H9 (cell line): Measurements from ENCODE around the gene PLEKHF1. TPM values are rescaled to one million over a fixed set of nuclear protein-coding genes. Genes with fewer than 3 reads are reported as not detected.

Experiments
- DNase-seq: peaks from one replicate; pipeline ENCODE4 v3.0.0-alpha.2; 2017
- H2AFZ ChIP-seq: one replicate; pipeline ENCODE4 v1.6.1; 2013; ENCODE audit warnings: mild to moderate bottlenecking, low read length, control low read depth, moderate library complexity
- H2AK5ac ChIP-seq: 2 replicates; pipeline ENCODE4 v1.6.1; 2013; ENCODE audit warnings: low read length, control low read depth, mixed read lengths; ENCODE audit not compliant: insufficient read length
- H2BK120ac ChIP-seq: one replicate; pipeline ENCODE4 v1.6.1; 2013; ENCODE audit warnings: low read depth, mild to moderate bottlenecking, low read length, control low read depth, inconsistent platforms; ENCODE audit not compliant: poor library complexity, severe bottlenecking
- H2BK12ac ChIP-seq: 2 replicates; pipeline ENCODE4 v1.6.1; 2013; ENCODE audit warnings: low read length, control low read depth, mixed read lengths, low read depth; ENCODE audit not compliant: insufficient read length
- H2BK15ac ChIP-seq: 2 replicates; pipeline ENCODE4 v1.6.1; 2013; ENCODE audit warnings: low read depth, low read length, control low read depth
- H2BK20ac ChIP-seq: one replicate; pipeline ENCODE4 v1.6.1; 2013; ENCODE audit warnings: low read depth, mild to moderate bottlenecking, low read length, control low read depth, inconsistent platforms; ENCODE audit not compliant: poor library complexity, severe bottlenecking
- H2BK5ac ChIP-seq: 2 replicates; pipeline ENCODE4 v1.6.1; 2013; ENCODE audit warnings: low read length, control low read depth, mixed read lengths; ENCODE audit not compliant: insufficient read length
- H3K14ac ChIP-seq: 2 replicates; pipeline ENCODE4 v1.6.1; 2013; ENCODE audit warnings: low read length, control low read depth; ENCODE audit not compliant: insufficient read depth
- H3K18ac ChIP-seq: 2 replicates; pipeline ENCODE4 v1.6.1; 2013; ENCODE audit warnings: low read depth, mild to moderate bottlenecking, mixed read lengths, low read length, control low read depth; ENCODE audit not compliant: insufficient read length
- H3K23ac ChIP-seq: 2 replicates; pipeline ENCODE4 v1.6.1; 2013; ENCODE audit warnings: low read length, control low read depth, mixed read lengths, low read depth; ENCODE audit not compliant: insufficient read length
- H3K23me2 ChIP-seq: 2 replicates; pipeline ENCODE4 v1.6.1; 2013; ENCODE audit warnings: low read depth, mild to moderate bottlenecking, mixed read lengths, low read length, control low read depth; ENCODE audit not compliant: insufficient read length, poor library complexity, severe bottlenecking
- H3K27ac ChIP-seq: 2 replicates; pipeline ENCODE4 v1.5.1; 2013; ENCODE audit warnings: low read length, control low read depth, mixed read lengths, low read depth; ENCODE audit not compliant: insufficient read length
- H3K27me3 ChIP-seq: 2 replicates; pipeline ENCODE4 v1.6.1; 2013; ENCODE audit warnings: low read length, control low read depth, inconsistent platforms; ENCODE audit not compliant: insufficient read depth
- H3K4ac ChIP-seq: 2 replicates; pipeline ENCODE4 v1.6.1; 2013; ENCODE audit warnings: low read depth, mild to moderate bottlenecking, control low read depth, inconsistent platforms, low read length, moderate library complexity
- H3K4me1 ChIP-seq: 2 replicates; pipeline ENCODE4 v1.6.1; 2013; ENCODE audit warnings: low read length, control low read depth, inconsistent platforms; ENCODE audit not compliant: insufficient read depth
- H3K4me2 ChIP-seq: 2 replicates; pipeline ENCODE4 v1.6.1; 2013; ENCODE audit warnings: low read length, control low read depth, mixed read lengths; ENCODE audit not compliant: insufficient read length, insufficient read depth
- H3K56ac ChIP-seq: 2 replicates; pipeline ENCODE4 v1.6.1; 2013; ENCODE audit warnings: low read depth, mild to moderate bottlenecking, mixed read lengths, low read length, control low read depth; ENCODE audit not compliant: insufficient read length
- H3K79me1 ChIP-seq: 2 replicates; pipeline ENCODE4 v1.6.1; 2013; ENCODE audit warnings: low read depth, mild to moderate bottlenecking, moderate library complexity, low read length, control low read depth, inconsistent platforms; ENCODE audit not compliant: insufficient read depth, poor library complexity, severe bottlenecking
- H3K79me2 ChIP-seq: 2 replicates; pipeline ENCODE4 v1.6.1; 2013; ENCODE audit warnings: low read length, control low read depth, inconsistent platforms; ENCODE audit not compliant: insufficient read depth
- H3K9ac ChIP-seq: 2 replicates; pipeline ENCODE4 v1.6.1; 2013; ENCODE audit warnings: low read length, control low read depth, mixed read lengths; ENCODE audit not compliant: insufficient read length; ENCODE audit errors: extremely low read depth
- H3K9me3 ChIP-seq: one replicate; pipeline ENCODE4 v1.6.1; 2013; ENCODE audit warnings: low read depth, low read length, inconsistent platforms; ENCODE audit not compliant: control insufficient read depth
- H3T11ph ChIP-seq: one replicate; pipeline ENCODE4 v1.6.1; 2013; ENCODE audit warnings: mild to moderate bottlenecking, low read length, control low read depth, inconsistent platforms
- H4K20me1 ChIP-seq: one replicate; pipeline ENCODE4 v1.6.1; 2013; ENCODE audit not compliant: control insufficient read depth, insufficient read length, insufficient read depth
- H4K5ac ChIP-seq: 2 replicates; pipeline ENCODE4 v1.6.1; 2013; ENCODE audit warnings: low read depth, mild to moderate bottlenecking, mixed read lengths, low read length, control low read depth; ENCODE audit not compliant: insufficient read length
- H4K8ac ChIP-seq: replicated peaks from 2 replicates; pipeline ENCODE4 v1.6.1; 2013; ENCODE audit warnings: low read length, control low read depth, mixed read lengths, low read depth; ENCODE audit not compliant: insufficient read length
- H4K91ac ChIP-seq: 2 replicates; pipeline ENCODE4 v1.6.1; 2013; ENCODE audit warnings: low read depth, mild to moderate bottlenecking, moderate library complexity, mixed read lengths, low read length, control low read depth; ENCODE audit not compliant: insufficient read length
- H3K27ac Mint-ChIP-seq, 3 experiments: 2 replicates in 2 of 3; 3 replicates in 1 of 3; pipeline ENCODE4 v1.8.0; 2020 to 2021; ENCODE audit warnings: mixed read lengths in 3 of 3, mild to moderate bottlenecking in 1 of 3, moderate library complexity in 1 of 3
- H3K27me3 Mint-ChIP-seq: 2 replicates; pipeline ENCODE4 v1.8.0; 2021; ENCODE audit warnings: low read depth, mild to moderate bottlenecking, moderate library complexity, mixed read lengths
- H3K36me3 Mint-ChIP-seq, 3 experiments: 2 replicates in 2 of 3; 3 replicates in 1 of 3; pipeline ENCODE4 v1.8.0; 2020 to 2021; ENCODE audit warnings: low read depth in 3 of 3, mixed read lengths in 3 of 3; ENCODE audit not compliant: insufficient read depth in 1 of 3
- H3K4me1 Mint-ChIP-seq, 2 experiments: 2 replicates each; pipeline ENCODE4 v1.8.0; 2020; ENCODE audit warnings: mixed read lengths in 2 of 2
- H3K4me3 Mint-ChIP-seq, 2 experiments: 2 replicates in 1 of 2; 3 replicates in 1 of 2; pipeline ENCODE4 v1.8.0; 2020 to 2021; ENCODE audit warnings: mild to moderate bottlenecking in 2 of 2, mixed read lengths in 2 of 2, moderate library complexity in 1 of 2
- H3K9me3 Mint-ChIP-seq, 2 experiments: 2 replicates in 1 of 2; 3 replicates in 1 of 2; pipeline ENCODE4 v1.8.0; 2020; ENCODE audit warnings: mild to moderate bottlenecking in 2 of 2, mixed read lengths in 2 of 2, moderate library complexity in 1 of 2
- CTCF ChIP-seq: fragments of 200-600 bp; sonication (generic); conservative IDR thresholded peaks from 3 replicates; pipeline ENCODE4 v1.8.0; 2021; ENCODE audit warnings: antibody characterized with exemption, mild to moderate bottlenecking
- WGBS: extraction: QIAGEN DNeasy Blood & Tissue Kit; methylation state at CpG from one replicate; pipeline ENCODE4 v1.1.7; 2013; ENCODE audit warnings: missing lambda C conversion rate, low lambda C conversion rate, mixed read lengths; ENCODE audit not compliant: insufficient read length; ENCODE audit errors: extremely low coverage; 5-methylcytosine and 5-hydroxymethylcytosine counted together
- total RNA-seq: library from RNA; stranded (reverse); gene quantifications from 2 replicates; pipeline ENCODE4 v1.2.1, GENCODE V29; 2021

PLEKHF1 gene
- total RNA-seq, 1 experiment from 2014 or later: 4.9 TPM

GRCh38 chr19:29651622-29652394, 13.5 kb upstream of the PLEKHF1 start:
- H2BK5ac ChIP-seq: no peak overlapping the region
- 100% methylated on average over 1 of the region's 7 CpGs for WGBS
- H3K27ac ChIP-seq: no peak overlapping the region
- no peak for TF ChIP-seq CTCF
- H3K18ac ChIP-seq: no peak overlapping the region
- no peak overlapping the region for H2AFZ ChIP-seq
- H3K23me2 ChIP-seq: no peaks in the 10 kb centered on the region
- no peak overlapping the region for H2AK5ac ChIP-seq
- no peaks in the 10 kb centered on the region for H3K4me1 ChIP-seq
- H3K4me3 Mint-ChIP-seq: no peak overlapping the region
- no peak overlapping the region for H2BK20ac ChIP-seq
- peaks cover 4 to 10% of the 10 kb centered on the region in 2 experiments; a peak in 4 of 5 replicates for H3K9me3 Mint-ChIP-seq
- H2BK120ac ChIP-seq: no peak overlapping the region
- H4K91ac ChIP-seq: no peak overlapping the region
- H4K5ac ChIP-seq: no peak overlapping the region
- H3K27me3 ChIP-seq: no peaks in the 10 kb centered on the region
- H3K79me2 ChIP-seq: no peaks in the 10 kb centered on the region
- H3K36me3 Mint-ChIP-seq: no peaks in the 10 kb centered on the region; a peak in 3 of 7 replicates
- H3K79me1 ChIP-seq: no peaks in the 10 kb centered on the region
- no peak overlapping the region for H2BK15ac ChIP-seq
- no peak for DNase-seq
- H3K4ac ChIP-seq: no peak overlapping the region
- no peak overlapping the region for H3K9ac ChIP-seq
- H3K23ac ChIP-seq: no peak overlapping the region
- no peak overlapping the region for H3K27ac Mint-ChIP-seq
- H3K14ac ChIP-seq: no peak overlapping the region
- peaks cover 3 to 4% of the 10 kb centered on the region in 2 experiments; a peak in 2 of 4 replicates for H3K4me1 Mint-ChIP-seq
- H2BK12ac ChIP-seq: no peak overlapping the region
- no peaks in the 10 kb centered on the region for H3K9me3 ChIP-seq
- H4K8ac ChIP-seq: no peak overlapping the region
- no peaks in the 10 kb centered on the region for H4K20me1 ChIP-seq
- H3K56ac ChIP-seq: no peak overlapping the region
- peaks cover 2% of the 10 kb centered on the region; the same call in 1 of the 2 replicates for H3K27me3 Mint-ChIP-seq
- H3K4me2 ChIP-seq: no peak overlapping the region
- H3T11ph ChIP-seq: no peak overlapping the region
